PC-9 (cell line): ENCODE measurements around the gene ACTN2.

Experiments
- EZH2 ChIP-seq: fragments of 200-600 bp; sonication (generic); IDR thresholded peaks from 2 replicates; pipeline ENCODE4 v1.8.0; 2017; ENCODE audit warnings: antibody characterized with exemption, low read depth
- TF ChIP-seq, protein P1 (sequence below): fragments of 200-600 bp; sonication (generic); conservative IDR thresholded peaks from 2 replicates; pipeline ENCODE4 v1.6.1; 2017; ENCODE audit warnings: mixed run types, antibody characterized with exemption, mild to moderate bottlenecking, moderate library complexity

DNA sequence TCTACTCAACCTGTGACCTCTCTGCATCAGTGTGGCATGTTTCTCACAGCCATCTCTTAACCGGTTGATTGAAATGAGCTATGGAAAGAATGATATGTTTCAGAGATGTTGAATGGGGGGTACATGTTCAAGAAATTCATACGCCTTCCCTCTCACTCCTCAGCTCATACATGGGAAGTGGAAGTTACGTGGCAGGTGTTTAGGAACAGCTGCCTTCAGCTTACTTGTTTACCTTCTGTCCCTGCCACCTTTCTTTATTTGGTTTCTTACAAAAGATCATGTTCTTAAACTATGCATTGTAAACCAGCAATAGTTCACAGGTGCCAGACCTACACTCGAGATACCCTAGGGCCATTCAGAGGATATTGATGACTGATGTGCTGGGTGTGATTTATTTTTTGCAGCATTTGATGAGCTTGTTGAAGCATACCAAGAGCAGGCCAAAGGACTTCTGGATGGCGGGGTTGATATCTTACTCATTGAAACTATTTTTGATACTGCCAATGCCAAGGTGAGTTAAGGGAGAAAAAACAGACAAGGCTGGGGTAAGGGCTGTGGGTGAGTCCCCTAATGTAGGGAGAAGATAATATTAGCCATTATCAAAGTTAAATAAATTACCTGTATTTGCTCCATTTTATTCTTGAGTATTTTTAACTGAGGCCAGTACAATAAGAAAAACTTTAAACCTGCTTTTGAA lies 126.2 kb downstream of the ACTN2 start:
- TF ChIP-seq EZH2, result no peak
- TF ChIP-seq, protein P1, sequence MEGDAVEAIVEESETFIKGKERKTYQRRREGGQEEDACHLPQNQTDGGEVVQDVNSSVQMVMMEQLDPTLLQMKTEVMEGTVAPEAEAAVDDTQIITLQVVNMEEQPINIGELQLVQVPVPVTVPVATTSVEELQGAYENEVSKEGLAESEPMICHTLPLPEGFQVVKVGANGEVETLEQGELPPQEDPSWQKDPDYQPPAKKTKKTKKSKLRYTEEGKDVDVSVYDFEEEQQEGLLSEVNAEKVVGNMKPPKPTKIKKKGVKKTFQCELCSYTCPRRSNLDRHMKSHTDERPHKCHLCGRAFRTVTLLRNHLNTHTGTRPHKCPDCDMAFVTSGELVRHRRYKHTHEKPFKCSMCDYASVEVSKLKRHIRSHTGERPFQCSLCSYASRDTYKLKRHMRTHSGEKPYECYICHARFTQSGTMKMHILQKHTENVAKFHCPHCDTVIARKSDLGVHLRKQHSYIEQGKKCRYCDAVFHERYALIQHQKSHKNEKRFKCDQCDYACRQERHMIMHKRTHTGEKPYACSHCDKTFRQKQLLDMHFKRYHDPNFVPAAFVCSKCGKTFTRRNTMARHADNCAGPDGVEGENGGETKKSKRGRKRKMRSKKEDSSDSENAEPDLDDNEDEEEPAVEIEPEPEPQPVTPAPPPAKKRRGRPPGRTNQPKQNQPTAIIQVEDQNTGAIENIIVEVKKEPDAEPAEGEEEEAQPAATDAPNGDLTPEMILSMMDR, result no peak
